Ramos (cell line): ENCODE measurements around the gene GLRX3.

Experiments used
- in situ Hi-C: fragments of 300-500 bp; cut with MboI; formaldehyde crosslinking; loops from one replicate; pipeline ENCODE4 v1.14.3; 2022; ENCODE audit warnings: low sequenced_read_pairs; ENCODE audit not compliant: unreplicated experiment

Gene GLRX3

GRCh38 chr10:130135676-130136225, 440 bp upstream of the GLRX3 start:
- in situ Hi-C loops = no loop called here

GRCh38 chr10:130137090-130137448, 878 bp downstream of the GLRX3 start:
- in situ Hi-C loops = no loop called here

- in situ Hi-C loops = no loop called here
Measured at GRCh38 chr10:130137659-130138478, 1.7 kb downstream of the GLRX3 start.

GRCh38 chr10:130138479-130138866, 2.3 kb downstream of the GLRX3 start:
- in situ Hi-C loops = no loop called here

- in situ Hi-C loops = no loop called here
Measured at GRCh38 chr10:130140425-130140824, 4.2 kb downstream of the GLRX3 start.

GRCh38 chr10:130141038-130141437, 4.8 kb downstream of the GLRX3 start:
- in situ Hi-C loops = no loop called here

- in situ Hi-C loops = no loop called here
Measured at GRCh38 chr10:130141460-130141859, 5.3 kb downstream of the GLRX3 start.

- in situ Hi-C loops = no loop called here
Measured at GRCh38 chr10:130141878-130142277, 5.7 kb downstream of the GLRX3 start.

- in situ Hi-C loops = no loop called here
Measured at GRCh38 chr10:130146042-130146441, 9.9 kb downstream of the GLRX3 start.

- in situ Hi-C loops = no loop called here
Measured at GRCh38 chr10:130159192-130159794, 23.1 kb downstream of the GLRX3 start.

- in situ Hi-C loops = no loop called here
Measured at GRCh38 chr10:130160775-130161174, 24.6 kb downstream of the GLRX3 start.

- in situ Hi-C loops = no loop called here
Measured at GRCh38 chr10:130161331-130161730, 25.1 kb downstream of the GLRX3 start.

GRCh38 chr10:130167193-130167592, 31.0 kb downstream of the GLRX3 start:
- in situ Hi-C loops = no loop called here

- in situ Hi-C loops = no loop called here
Measured at GRCh38 chr10:130167707-130168106, 31.5 kb downstream of the GLRX3 start.

- in situ Hi-C loops = no loop called here
Measured at GRCh38 chr10:130169136-130169859, 33.1 kb downstream of the GLRX3 start.

GRCh38 chr10:130171196-130171595, 35.0 kb downstream of the GLRX3 start:
- in situ Hi-C loops = no loop called here

GRCh38 chr10:130174328-130174727, 38.1 kb downstream of the GLRX3 start:
- in situ Hi-C loops = no loop called here

GRCh38 chr10:130175074-130175473, 38.9 kb downstream of the GLRX3 start:
- in situ Hi-C loops = no loop called here

GRCh38 chr10:130177250-130177649, 41.1 kb downstream of the GLRX3 start:
- in situ Hi-C loops = no loop called here

- in situ Hi-C loops = no loop called here
Measured at GRCh38 chr10:130179640-130180039, 43.4 kb downstream of the GLRX3 start.

- in situ Hi-C loops = no loop called here
Measured at GRCh38 chr10:130180416-130180815, 44.2 kb downstream of the GLRX3 start.
